SK-N-SH (cell line): Measurements from ENCODE around the gene OR14I1. TPM values are rescaled to one million over a fixed set of nuclear protein-coding genes. Genes with fewer than 3 reads are reported as not detected.
A peak's percentile ranks its signal among the peaks of the same experiment; 100 is the strongest.

Experiments
- CTCF ChIA-PET: fragments of 300-600, 350-600 bp; formaldehyde crosslinking; extraction: SDS; loops from one replicate; lab custom pipeline; 2021; lab: Yijun Ruan, JAX
- POLR2A ChIA-PET: fragments of 350-600 bp; sonication (Branson Sonifier 250); formaldehyde crosslinking; extraction: SDS; loops from one replicate; lab custom pipeline; 2020; ENCODE audit warnings: antibody characterized with exemption, inconsistent platforms; lab: Yijun Ruan, JAX
- DNase-seq: peaks from one replicate; pipeline ENCODE4 v3.0.0; 2012
- H2AFZ ChIP-seq: fragments of 200-600 bp; sonication (generic); 2 replicates; pipeline ENCODE4 v1.8.1; 2016; ENCODE audit warnings: antibody characterized with exemption, mild to moderate bottlenecking, low read depth
- H3F3A ChIP-seq: fragments of 200-600 bp; sonication (generic); replicated peaks from 2 replicates; pipeline ENCODE3; 2016; ENCODE audit warnings: antibody characterized with exemption, mild to moderate bottlenecking; ENCODE audit not compliant: insufficient read depth
- H3K27ac ChIP-seq, 2 experiments: fragments of 200-500 bp in 1 of 2; fragments of 200-600 bp in 1 of 2; sonication (Bioruptor generic) in 1 of 2; sonication (generic), shearing (Covaris generic) in 1 of 2; 2 replicates each; pipeline versions ENCODE4 v1.5.1 to v1.6.1; 2014 to 2016; ENCODE audit warnings: low read depth in 2 of 2, inconsistent platforms in 1 of 2, low read length in 1 of 2, mild to moderate bottlenecking in 1 of 2, mixed read lengths in 1 of 2
- H3K27me3 ChIP-seq: fragments of 200-600 bp; sonication (generic), shearing (Covaris generic); 2 replicates; pipeline ENCODE4 v1.6.1; 2016; ENCODE audit warnings: mixed run types; ENCODE audit not compliant: insufficient read depth
- H3K36me3 ChIP-seq, 2 experiments: fragments of 200-500 bp in 1 of 2; fragments of 200-600 bp in 1 of 2; sonication (Bioruptor generic) in 1 of 2; sonication (generic) in 1 of 2; replicated peaks in 1 of 2; 2 replicates each; pipeline versions ENCODE3 to v1.5.1; 2014 to 2016; ENCODE audit warnings: low read length in 1 of 2, mild to moderate bottlenecking in 1 of 2; ENCODE audit not compliant: insufficient read depth in 2 of 2, control insufficient read depth in 1 of 2
- H3K4me1 ChIP-seq, 2 experiments: fragments of 200-500 bp in 1 of 2; fragments of 200-600 bp in 1 of 2; sonication (Bioruptor generic) in 1 of 2; sonication (generic), shearing (Covaris generic) in 1 of 2; 2 replicates each; pipeline versions ENCODE4 v1.5.1 to v1.6.1; 2014 to 2016; ENCODE audit warnings: low read depth in 1 of 2, low read length in 1 of 2, mixed run types in 1 of 2; ENCODE audit not compliant: insufficient read depth in 2 of 2, control insufficient read depth in 1 of 2
- H3K4me2 ChIP-seq: fragments of 200-600 bp; sonication (generic), shearing (Covaris generic); 2 replicates; pipeline ENCODE4 v1.6.1; 2017; ENCODE audit warnings: mixed run types
- H3K4me3 ChIP-seq, 2 experiments: fragments of 200-500 bp in 1 of 2; fragments of 200-600 bp in 1 of 2; sonication (Bioruptor generic) in 1 of 2; sonication (generic), shearing (Covaris generic) in 1 of 2; 2 replicates each; pipeline versions ENCODE4 v1.5.1 to v1.8.1; 2014 to 2016; ENCODE audit warnings: low read depth in 2 of 2, inconsistent platforms in 1 of 2, low read length in 1 of 2, mild to moderate bottlenecking in 1 of 2, mixed read lengths in 1 of 2, moderate library complexity in 1 of 2
- H3K79me2 ChIP-seq: fragments of 200-600 bp; sonication (generic); 2 replicates; pipeline ENCODE4 v1.8.1; 2017; ENCODE audit warnings: mild to moderate bottlenecking; ENCODE audit not compliant: insufficient read depth
- H3K9ac ChIP-seq: fragments of 200-600 bp; sonication (generic); 2 replicates; pipeline ENCODE4 v1.6.1; 2017; ENCODE audit warnings: mixed run types
- H3K9me2 ChIP-seq: fragments of 200-600 bp; sonication (generic); 2 replicates; pipeline ENCODE4 v1.6.1; 2017; ENCODE audit warnings: mixed run types
- H3K9me3 ChIP-seq: fragments of 200-600 bp; sonication (generic); 2 replicates; pipeline ENCODE4 v1.6.1; 2017; ENCODE audit warnings: mixed run types, mild to moderate bottlenecking, moderate library complexity
- H4K20me1 ChIP-seq: fragments of 200-600 bp; sonication (generic); 2 replicates; pipeline ENCODE4 v1.6.1; 2017; ENCODE audit warnings: mild to moderate bottlenecking, mixed run types; ENCODE audit not compliant: insufficient read depth
- CTCF ChIP-seq: fragments of 200-600 bp; sonication (generic); IDR thresholded peaks from 2 replicates; pipeline ENCODE4 v1.6.1; 2017; ENCODE audit warnings: antibody characterized with exemption, mild to moderate bottlenecking, moderate library complexity
- EZH2phosphoT487 ChIP-seq: fragments of 200-600 bp; sonication (generic); IDR thresholded peaks from 2 replicates; pipeline ENCODE4 v1.6.1; 2017; ENCODE audit warnings: low read depth, mixed run types, mild to moderate bottlenecking, antibody characterized with exemption, moderate library complexity, borderline replicate concordance
- FOSL2 ChIP-seq: IDR thresholded peaks from 2 replicates; pipeline ENCODE4 v1.4.0; 2012; ENCODE audit warnings: low read depth, mild to moderate bottlenecking, moderate library complexity, borderline replicate concordance
- FOXJ3 ChIP-seq: sonication (generic); formaldehyde crosslinking; IDR thresholded peaks from 2 replicates; pipeline ENCODE4 v1.5.1; 2020; ENCODE audit warnings: mild to moderate bottlenecking, missing genetic modification reagents
- GABPA ChIP-seq: IDR thresholded peaks from 2 replicates; pipeline ENCODE4 v1.4.0; 2012; ENCODE audit warnings: low read depth, mild to moderate bottlenecking
- IRF3 ChIP-seq: fragments of 150-350 bp; IDR thresholded peaks from 2 replicates; pipeline ENCODE4 v1.6.1; 2016; ENCODE audit warnings: mild to moderate bottlenecking, low read depth, low read length
- SMC3 ChIP-seq: IDR thresholded peaks from 2 replicates; pipeline ENCODE4 v1.6.1; 2012; ENCODE audit warnings: low read depth, low read length, improper control_type of control experiment
- TCF12 ChIP-seq: IDR thresholded peaks from 2 replicates; pipeline ENCODE4 v1.4.0; 2012
- WGBS: methylation state at CpG from one replicate; pipeline ENCODE4 v1.1.6; 2017; ENCODE audit warnings: low lambda C conversion rate; 5-methylcytosine and 5-hydroxymethylcytosine counted together
- polyA plus RNA-seq, 3 experiments: library from polyadenylated mRNA; depleted of rRNA; stranded (reverse); fragments of >200 nt; gene quantifications; 2 replicates each; pipeline ENCODE4 v1.2.3, GENCODE V29; 2012
- TF ChIP-seq, protein P1 (sequence below): IDR thresholded peaks from 2 replicates; pipeline ENCODE4 v1.6.1; 2012; ENCODE audit warnings: mild to moderate bottlenecking, low read depth, low read length, moderate library complexity

OR14I1 gene
- polyA plus RNA-seq, 1 of the 3 experiments (the other 2 are of a cell fraction) = not detected

DNA sequence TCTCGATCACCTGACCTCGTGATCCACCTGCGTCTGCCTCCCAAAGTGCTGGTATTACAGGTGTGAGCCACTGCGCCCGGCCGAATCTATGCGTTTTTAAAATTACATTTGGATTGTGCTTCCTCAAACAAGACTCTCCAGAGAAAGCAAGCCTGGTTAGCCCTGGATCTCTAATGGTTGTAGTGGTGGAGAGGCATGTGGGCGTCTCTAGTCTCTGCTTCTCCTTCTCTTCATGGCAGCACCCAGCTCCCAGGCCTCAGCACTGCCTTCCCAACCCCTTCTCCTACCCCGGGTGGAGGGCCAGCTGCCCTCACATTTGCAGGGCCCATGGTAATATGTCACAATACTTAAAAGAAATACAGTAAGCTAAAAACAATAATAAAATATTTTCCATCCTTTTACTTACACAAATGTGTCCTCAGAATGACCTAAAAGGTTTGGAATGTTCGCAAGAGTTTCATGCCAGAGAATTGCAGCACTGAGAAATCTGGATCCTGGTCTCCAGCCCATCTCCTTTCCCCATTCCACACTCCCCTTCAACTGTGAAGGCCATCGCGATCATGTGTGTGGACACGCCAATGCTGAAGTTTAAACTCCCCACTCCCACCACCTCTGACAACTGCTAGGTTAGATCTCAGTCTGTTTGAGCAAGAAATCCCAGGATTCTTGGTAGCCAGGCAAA is 7.0 kb downstream of the OR14I1 start:
- TF ChIP-seq GABPA = no peak
- TF ChIP-seq IRF3 = no peak
- TF ChIP-seq EZH2phosphoT487 = no peak
- TF ChIP-seq, protein P1, sequence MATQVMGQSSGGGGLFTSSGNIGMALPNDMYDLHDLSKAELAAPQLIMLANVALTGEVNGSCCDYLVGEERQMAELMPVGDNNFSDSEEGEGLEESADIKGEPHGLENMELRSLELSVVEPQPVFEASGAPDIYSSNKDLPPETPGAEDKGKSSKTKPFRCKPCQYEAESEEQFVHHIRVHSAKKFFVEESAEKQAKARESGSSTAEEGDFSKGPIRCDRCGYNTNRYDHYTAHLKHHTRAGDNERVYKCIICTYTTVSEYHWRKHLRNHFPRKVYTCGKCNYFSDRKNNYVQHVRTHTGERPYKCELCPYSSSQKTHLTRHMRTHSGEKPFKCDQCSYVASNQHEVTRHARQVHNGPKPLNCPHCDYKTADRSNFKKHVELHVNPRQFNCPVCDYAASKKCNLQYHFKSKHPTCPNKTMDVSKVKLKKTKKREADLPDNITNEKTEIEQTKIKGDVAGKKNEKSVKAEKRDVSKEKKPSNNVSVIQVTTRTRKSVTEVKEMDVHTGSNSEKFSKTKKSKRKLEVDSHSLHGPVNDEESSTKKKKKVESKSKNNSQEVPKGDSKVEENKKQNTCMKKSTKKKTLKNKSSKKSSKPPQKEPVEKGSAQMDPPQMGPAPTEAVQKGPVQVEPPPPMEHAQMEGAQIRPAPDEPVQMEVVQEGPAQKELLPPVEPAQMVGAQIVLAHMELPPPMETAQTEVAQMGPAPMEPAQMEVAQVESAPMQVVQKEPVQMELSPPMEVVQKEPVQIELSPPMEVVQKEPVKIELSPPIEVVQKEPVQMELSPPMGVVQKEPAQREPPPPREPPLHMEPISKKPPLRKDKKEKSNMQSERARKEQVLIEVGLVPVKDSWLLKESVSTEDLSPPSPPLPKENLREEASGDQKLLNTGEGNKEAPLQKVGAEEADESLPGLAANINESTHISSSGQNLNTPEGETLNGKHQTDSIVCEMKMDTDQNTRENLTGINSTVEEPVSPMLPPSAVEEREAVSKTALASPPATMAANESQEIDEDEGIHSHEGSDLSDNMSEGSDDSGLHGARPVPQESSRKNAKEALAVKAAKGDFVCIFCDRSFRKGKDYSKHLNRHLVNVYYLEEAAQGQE = no peak
- no peak for TF ChIP-seq TCF12
- no peak for TF ChIP-seq SMC3
- TF ChIP-seq FOSL2 = no peak
- TF ChIP-seq FOXJ3 (CRISPR knock-in tag) = no peak
- no peak for TF ChIP-seq CTCF
- H3K36me3 ChIP-seq = no peaks in the 10 kb centered on the region
- no peaks in the 10 kb centered on the region for H4K20me1 ChIP-seq
- no peak overlapping the region for H3K4me3 ChIP-seq
- H3K27ac ChIP-seq = no peak overlapping the region
- WGBS = 17% methylated on average over 13 of the region's 13 CpGs
- H3K9me2 ChIP-seq = no peaks in the 10 kb centered on the region
- no peaks in the 10 kb centered on the region for H3K79me2 ChIP-seq
- no peak overlapping the region for H3K9ac ChIP-seq
- CTCF ChIA-PET = interaction anchor here (1.0 kb wide), 1 partner anchor 109 kb away, joined by 5 read pairs; no protein-coding TSS in a partner anchor
- H3K4me2 ChIP-seq = 0 out of 2 replicates have a peak overlapping the region, but pooled peaks have one; percentile 14
- no peaks in the 10 kb centered on the region for H3F3A ChIP-seq
- no peak for DNase-seq
- H2AFZ ChIP-seq = no peak overlapping the region
- peaks cover 5% of the 10 kb centered on the region; the same call in 1 of the 2 replicates for H3K27me3 ChIP-seq
- POLR2A ChIA-PET = no interaction called here
- no peaks in the 10 kb centered on the region for H3K4me1 ChIP-seq
- no peaks in the 10 kb centered on the region for H3K9me3 ChIP-seq
